Neural progenitor cell (in vitro differentiated cells): ENCODE measurements around the gene CEP104. TPM values are rescaled to one million over a fixed set of nuclear protein-coding genes. Genes with fewer than 3 reads are reported as not detected.

Experiments used
- DNase-seq: peaks from one replicate; pipeline ENCODE4 v3.0.0-alpha.2; 2016; ENCODE audit warnings: low spot score
- H2AFZ ChIP-seq: fragments of 200-600 bp; sonication (generic); replicated peaks from 2 replicates; pipeline ENCODE4 v1.6.1; 2016; ENCODE audit warnings: antibody characterized with exemption
- H3F3A ChIP-seq: fragments of 200-600 bp; sonication (generic); 2 replicates; pipeline ENCODE4 v1.6.1; 2016; ENCODE audit warnings: antibody characterized with exemption, low read depth
- H3K27ac ChIP-seq: fragments of 200-600 bp; sonication (generic); 2 replicates; pipeline ENCODE4 v1.5.1; 2016; ENCODE audit warnings: mild to moderate bottlenecking
- H3K27me3 ChIP-seq: fragments of 200-600 bp; sonication (generic); 2 replicates; pipeline ENCODE4 v1.6.1; 2016; ENCODE audit warnings: mild to moderate bottlenecking, moderate library complexity
- H3K36me3 ChIP-seq: fragments of 200-600 bp; sonication (generic); 2 replicates; pipeline ENCODE4 v1.5.1; 2016
- H3K4me1 ChIP-seq: fragments of 200-600 bp; sonication (generic); 2 replicates; pipeline ENCODE4 v1.6.1; 2016; ENCODE audit warnings: mixed run types
- H3K4me2 ChIP-seq: fragments of 200-600 bp; sonication (generic); 2 replicates; pipeline ENCODE4 v1.6.1; 2016
- H3K4me3 ChIP-seq: fragments of 200-600 bp; sonication (generic); 2 replicates; pipeline ENCODE4 v1.5.1; 2016
- H3K79me2 ChIP-seq: fragments of 200-600 bp; sonication (generic); 2 replicates; pipeline ENCODE4 v1.6.1; 2016; ENCODE audit warnings: low read depth
- H3K9ac ChIP-seq: fragments of 200-600 bp; sonication (generic); 2 replicates; pipeline ENCODE4 v1.6.1; 2016
- H3K9me3 ChIP-seq: fragments of 200-600 bp; sonication (generic); 2 replicates; pipeline ENCODE4 v1.5.1; 2016; ENCODE audit warnings: low read depth
- H4K20me1 ChIP-seq: fragments of 200-600 bp; sonication (generic); 2 replicates; pipeline ENCODE4 v1.6.1; 2016; ENCODE audit warnings: low read depth
- H3K27ac Mint-ChIP-seq: 3 replicates; pipeline ENCODE4 v1.8.0; 2021; ENCODE audit warnings: mixed read lengths
- H3K27me3 Mint-ChIP-seq: 2 replicates; pipeline ENCODE4 v1.8.0; 2022; ENCODE audit warnings: low read depth, mild to moderate bottlenecking, inconsistent platforms, moderate library complexity, mixed read lengths; ENCODE audit not compliant: insufficient read depth
- H3K36me3 Mint-ChIP-seq: 3 replicates; pipeline ENCODE4 v1.8.0; 2021; ENCODE audit warnings: mixed read lengths
- H3K4me1 Mint-ChIP-seq: 3 replicates; pipeline ENCODE4 v1.8.0; 2021; ENCODE audit warnings: mixed read lengths
- H3K4me3 Mint-ChIP-seq: 3 replicates; pipeline ENCODE4 v1.8.0; 2021; ENCODE audit warnings: mild to moderate bottlenecking, moderate library complexity, mixed read lengths
- H3K9me3 Mint-ChIP-seq: 3 replicates; pipeline ENCODE4 v1.8.0; 2020; ENCODE audit warnings: mixed read lengths
- EZH2 ChIP-seq: fragments of 200-600 bp; sonication (generic); IDR thresholded peaks from 2 replicates; pipeline ENCODE4 v1.6.1; 2017; ENCODE audit warnings: antibody characterized with exemption, mild to moderate bottlenecking, moderate library complexity
- EZH2phosphoT487 ChIP-seq: fragments of 200-600 bp; sonication (generic); IDR thresholded peaks from 2 replicates; pipeline ENCODE4 v1.6.1; 2017; ENCODE audit warnings: antibody characterized with exemption
- total RNA-seq: library from RNA; depleted of rRNA; stranded (reverse); fragments of >200 nt; gene quantifications from 2 replicates; pipeline ENCODE4 v1.2.3, GENCODE V29; 2015; ENCODE audit warnings: low replicate concordance
- TF ChIP-seq, protein P1 (sequence below): fragments of 200-600 bp; sonication (generic); IDR thresholded peaks from 2 replicates; pipeline ENCODE4 v1.5.1; 2017; ENCODE audit warnings: antibody characterized with exemption, mild to moderate bottlenecking

Gene CEP104
- total RNA-seq, 1 donor from 2014 or later, result 12.9 TPM

- no peak overlapping the region for H2AFZ ChIP-seq
- TF ChIP-seq EZH2 (no peak), EZH2phosphoT487 (no peak)
- TF ChIP-seq, protein P1, sequence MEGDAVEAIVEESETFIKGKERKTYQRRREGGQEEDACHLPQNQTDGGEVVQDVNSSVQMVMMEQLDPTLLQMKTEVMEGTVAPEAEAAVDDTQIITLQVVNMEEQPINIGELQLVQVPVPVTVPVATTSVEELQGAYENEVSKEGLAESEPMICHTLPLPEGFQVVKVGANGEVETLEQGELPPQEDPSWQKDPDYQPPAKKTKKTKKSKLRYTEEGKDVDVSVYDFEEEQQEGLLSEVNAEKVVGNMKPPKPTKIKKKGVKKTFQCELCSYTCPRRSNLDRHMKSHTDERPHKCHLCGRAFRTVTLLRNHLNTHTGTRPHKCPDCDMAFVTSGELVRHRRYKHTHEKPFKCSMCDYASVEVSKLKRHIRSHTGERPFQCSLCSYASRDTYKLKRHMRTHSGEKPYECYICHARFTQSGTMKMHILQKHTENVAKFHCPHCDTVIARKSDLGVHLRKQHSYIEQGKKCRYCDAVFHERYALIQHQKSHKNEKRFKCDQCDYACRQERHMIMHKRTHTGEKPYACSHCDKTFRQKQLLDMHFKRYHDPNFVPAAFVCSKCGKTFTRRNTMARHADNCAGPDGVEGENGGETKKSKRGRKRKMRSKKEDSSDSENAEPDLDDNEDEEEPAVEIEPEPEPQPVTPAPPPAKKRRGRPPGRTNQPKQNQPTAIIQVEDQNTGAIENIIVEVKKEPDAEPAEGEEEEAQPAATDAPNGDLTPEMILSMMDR, result no peak
- H3K79me2 ChIP-seq, result peaks cover 72% of the 10 kb centered on the region
- Mint-ChIP-seq H3K4me3 (no peak overlapping the region), H3K27me3 (no peaks in the 10 kb centered on the region), H3K36me3 (peaks cover 24% of the 10 kb centered on the region), H3K9me3 (peaks cover 15% of the 10 kb centered on the region), H3K4me1 (peaks cover 7% of the 10 kb centered on the region), H3K27ac (no peak overlapping the region)
- peaks cover 5% of the 10 kb centered on the region for H3K9me3 ChIP-seq
- peaks cover 14% of the 10 kb centered on the region for H4K20me1 ChIP-seq
- H3K9ac ChIP-seq, result no peak overlapping the region
- no peak overlapping the region for H3K27ac ChIP-seq
- H3F3A ChIP-seq, result peaks cover 10% of the 10 kb centered on the region
- H3K4me3 ChIP-seq, result no peak overlapping the region
- H3K36me3 ChIP-seq, result peaks cover 4% of the 10 kb centered on the region
- peaks cover 7% of the 10 kb centered on the region for H3K4me1 ChIP-seq
- no peak overlapping the region for H3K4me2 ChIP-seq
- no peak for DNase-seq
- H3K27me3 ChIP-seq, result no peaks in the 10 kb centered on the region
Observed at GRCh38 chr1:3895951-3896325, 38.9 kb upstream of the CEP104 start.

GRCh38 chr1:3895279-3895950, 38.4 kb upstream of the CEP104 start:
- Mint-ChIP-seq H3K27ac (no peak overlapping the region), H3K9me3 (peaks cover 14% of the 10 kb centered on the region), H3K27me3 (no peaks in the 10 kb centered on the region), H3K36me3 (peaks cover 28% of the 10 kb centered on the region), H3K4me3 (no peak overlapping the region), H3K4me1 (peaks cover 7% of the 10 kb centered on the region)
- Histone ChIP-seq H3K27ac (no peak overlapping the region), H3F3A (peaks cover 8% of the 10 kb centered on the region), H3K4me2 (no peak overlapping the region), H2AFZ (no peak overlapping the region), H3K79me2 (peaks cover 72% of the 10 kb centered on the region), H3K9me3 (peaks cover 5% of the 10 kb centered on the region), H3K9ac (no peak overlapping the region), H3K27me3 (no peaks in the 10 kb centered on the region), H3K4me1 (peaks cover 7% of the 10 kb centered on the region), H4K20me1 (peaks cover 14% of the 10 kb centered on the region), H3K36me3 (peaks cover 4% of the 10 kb centered on the region), H3K4me3 (no peak overlapping the region)
- TF ChIP-seq, protein P1, result no peak
- TF ChIP-seq EZH2 (no peak), EZH2phosphoT487 (no peak)
- no peak for DNase-seq

- H3K4me1 Mint-ChIP-seq, result peaks cover 7% of the 10 kb centered on the region
- DNase-seq, result no peak
- H3K4me1 ChIP-seq, result peaks cover 7% of the 10 kb centered on the region
- no peaks in the 10 kb centered on the region for H3K27me3 ChIP-seq
- no peak overlapping the region for H3K4me2 ChIP-seq
- no peak overlapping the region for H3K27ac ChIP-seq
- H3K9me3 ChIP-seq, result peaks cover 5% of the 10 kb centered on the region
- H3K79me2 ChIP-seq, result peaks cover 71% of the 10 kb centered on the region
- H3K27ac Mint-ChIP-seq, result no peak overlapping the region
- H3K9me3 Mint-ChIP-seq, result peaks cover 13% of the 10 kb centered on the region
- peaks cover 33% of the 10 kb centered on the region for H3K36me3 Mint-ChIP-seq
- no peak overlapping the region for H2AFZ ChIP-seq
- peaks cover 4% of the 10 kb centered on the region for H3K36me3 ChIP-seq
- H4K20me1 ChIP-seq, result peaks cover 14% of the 10 kb centered on the region
- no peak overlapping the region for H3K9ac ChIP-seq
- TF ChIP-seq EZH2 (no peak), EZH2phosphoT487 (no peak)
- TF ChIP-seq, protein P1, result no peak
- H3F3A ChIP-seq, result peaks cover 5% of the 10 kb centered on the region
- no peak overlapping the region for H3K4me3 Mint-ChIP-seq
- no peak overlapping the region for H3K4me3 ChIP-seq
- peaks cover 1% of the 10 kb centered on the region for H3K27me3 Mint-ChIP-seq
Observed at GRCh38 chr1:3894626-3895278, 37.7 kb upstream of the CEP104 start.
